Activated naive CD4-positive, alpha-beta T cell treated with anti-CD3 and anti-CD28 coated beads for 36 hours (primary cell): Measurements from ENCODE around the gene CFAP210. TPM values are rescaled to one million over a fixed set of nuclear protein-coding genes. Genes with fewer than 3 reads are reported as not detected.

Experiments used
- CTCF ChIA-PET: fragments of 350-600 bp; sonication (Branson Sonifier 250); formaldehyde crosslinking; loops from one replicate; lab custom pipeline; 2021; ENCODE audit warnings: antibody characterized with exemption; lab: Charles Lee
- DNase-seq: peaks from one replicate; pipeline ENCODE4 v3.0.0-alpha.2; 2020
- H3K27ac Mint-ChIP-seq: one replicate; pipeline ENCODE4 v1.8.0; 2021; ENCODE audit warnings: mild to moderate bottlenecking, mixed read lengths
- H3K27me3 Mint-ChIP-seq: one replicate; pipeline ENCODE4 v1.8.0; 2021; ENCODE audit warnings: low read depth, mixed read lengths
- H3K36me3 Mint-ChIP-seq: one replicate; pipeline ENCODE4 v1.8.0; 2021; ENCODE audit warnings: low read depth, mixed read lengths
- H3K4me1 Mint-ChIP-seq: one replicate; pipeline ENCODE4 v1.8.0; 2021; ENCODE audit warnings: low read depth, mixed read lengths
- H3K4me3 Mint-ChIP-seq: one replicate; pipeline ENCODE4 v1.8.0; 2021; ENCODE audit warnings: mild to moderate bottlenecking, moderate library complexity, mixed read lengths
- H3K9me3 Mint-ChIP-seq: one replicate; pipeline ENCODE4 v1.8.0; 2021; ENCODE audit warnings: mixed read lengths
- intact Hi-C: fragments of 100-400 bp; cut with micrococcal nuclease; formaldehyde crosslinking; loops from one replicate; pipeline ENCODE4 v1.15.1; 2023
- total RNA-seq, 2 experiments: library from RNA; stranded (reverse); gene quantifications; one replicate each; pipeline ENCODE4 v1.2.3, GENCODE V29; 2021

Gene CFAP210
- total RNA-seq, 2 experiments from 2014 or later, result not detected

GRCh38 chr2:169684135-169684565 is 10.1 kb downstream of the CFAP210 start:
- no peaks in the 10 kb centered on the region for H3K4me1 Mint-ChIP-seq
- DNase-seq, result no peak
- no peak overlapping the region for H3K27ac Mint-ChIP-seq
- intact Hi-C loops, result no loop called here
- H3K27me3 Mint-ChIP-seq, result no peaks in the 10 kb centered on the region
- H3K36me3 Mint-ChIP-seq, result no peaks in the 10 kb centered on the region
- H3K9me3 Mint-ChIP-seq, result peaks cover 8% of the 10 kb centered on the region
- CTCF ChIA-PET, result interaction anchor here (1.4 kb wide), 1 partner anchor 17 kb away, joined by 4 read pairs; no protein-coding TSS in a partner anchor
- H3K4me3 Mint-ChIP-seq, result no peak overlapping the region

GRCh38 chr2:169683425-169684134 is 10.6 kb downstream of the CFAP210 start:
- DNase-seq, result no peak
- CTCF ChIA-PET, result interaction anchor here (1.4 kb wide), 1 partner anchor 16 kb away, joined by 4 read pairs; no protein-coding TSS in a partner anchor
- Mint-ChIP-seq H3K27ac (no peak overlapping the region), H3K36me3 (no peaks in the 10 kb centered on the region), H3K4me1 (no peaks in the 10 kb centered on the region), H3K27me3 (no peaks in the 10 kb centered on the region), H3K9me3 (peaks cover 5% of the 10 kb centered on the region), H3K4me3 (no peak overlapping the region)
- intact Hi-C loops, result no loop called here

GRCh38 chr2:169683054-169683424 is 11.2 kb downstream of the CFAP210 start:
- Mint-ChIP-seq H3K4me3 (no peak overlapping the region), H3K9me3 (peaks cover 1% of the 10 kb centered on the region), H3K4me1 (no peaks in the 10 kb centered on the region), H3K27me3 (no peaks in the 10 kb centered on the region), H3K27ac (no peak overlapping the region), H3K36me3 (no peaks in the 10 kb centered on the region)
- CTCF ChIA-PET, result interaction anchor here (1.4 kb wide), 1 partner anchor 15 kb away, joined by 4 read pairs; no protein-coding TSS in a partner anchor
- DNase-seq, result peak; percentile 10
- intact Hi-C loops, result no loop called here

GRCh38 chr2:169676850-169677249 is 17.4 kb downstream of the CFAP210 start:
- H3K4me3 Mint-ChIP-seq, result no peak overlapping the region
- CTCF ChIA-PET, result interaction anchor here (0.7 kb wide), 1 partner anchor 16 kb away, joined by 3 read pairs; no protein-coding TSS in a partner anchor
- intact Hi-C loops, result no loop called here
- H3K27ac Mint-ChIP-seq, result no peak overlapping the region
- no peaks in the 10 kb centered on the region for H3K4me1 Mint-ChIP-seq
- H3K9me3 Mint-ChIP-seq, result no peaks in the 10 kb centered on the region
- H3K36me3 Mint-ChIP-seq, result no peaks in the 10 kb centered on the region
- peaks cover 12% of the 10 kb centered on the region for H3K27me3 Mint-ChIP-seq
- no peak for DNase-seq

- intact Hi-C loops, result no loop called here
- Mint-ChIP-seq H3K4me3 (no peak overlapping the region), H3K27ac (no peak overlapping the region)
These were observed 17.8 kb downstream of the CFAP210 start for GRCh38 chr2:169676357-169676756.

GRCh38 chr2:169673921-169674320 is 20.3 kb downstream of the CFAP210 start:
- Mint-ChIP-seq H3K4me1 (no peaks in the 10 kb centered on the region), H3K27me3 (peaks cover 12% of the 10 kb centered on the region), H3K9me3 (no peaks in the 10 kb centered on the region), H3K36me3 (no peaks in the 10 kb centered on the region), H3K4me3 (no peak overlapping the region), H3K27ac (no peak overlapping the region)
- no peak for DNase-seq
- intact Hi-C loops, result no loop called here
- CTCF ChIA-PET, result no interaction called here

More at GRCh38 chr2:169676357-169676756, 17.8 kb downstream of the CFAP210 start:
- CTCF ChIA-PET, result no interaction called here
- Mint-ChIP-seq H3K4me1 (no peaks in the 10 kb centered on the region), H3K27me3 (peaks cover 12% of the 10 kb centered on the region), H3K9me3 (no peaks in the 10 kb centered on the region), H3K36me3 (no peaks in the 10 kb centered on the region)
- no peak for DNase-seq

GRCh38 chr2:169673106-169673505 is 21.1 kb downstream of the CFAP210 start:
- intact Hi-C loops, result no loop called here
- Mint-ChIP-seq H3K9me3 (no peaks in the 10 kb centered on the region), H3K4me3 (no peak overlapping the region), H3K27ac (no peak overlapping the region), H3K36me3 (no peaks in the 10 kb centered on the region), H3K4me1 (no peaks in the 10 kb centered on the region), H3K27me3 (peaks cover 12% of the 10 kb centered on the region)
- CTCF ChIA-PET, result no interaction called here
- DNase-seq, result no peak

GRCh38 chr2:169672406-169672805 is 21.8 kb downstream of the CFAP210 start:
- Mint-ChIP-seq H3K4me1 (no peaks in the 10 kb centered on the region), H3K27me3 (peaks cover 12% of the 10 kb centered on the region)

GRCh38 chr2:169670937-169671336 is 23.3 kb downstream of the CFAP210 start:
- peaks cover 11% of the 10 kb centered on the region for H3K27me3 Mint-ChIP-seq
- H3K27ac Mint-ChIP-seq, result no peak overlapping the region
- no peaks in the 10 kb centered on the region for H3K4me1 Mint-ChIP-seq
- H3K36me3 Mint-ChIP-seq, result no peaks in the 10 kb centered on the region
- intact Hi-C loops, result no loop called here
- CTCF ChIA-PET, result no interaction called here
- no peak for DNase-seq
- H3K4me3 Mint-ChIP-seq, result no peak overlapping the region
- no peaks in the 10 kb centered on the region for H3K9me3 Mint-ChIP-seq

More at GRCh38 chr2:169672406-169672805, 21.8 kb downstream of the CFAP210 start:
- intact Hi-C loops, result no loop called here
- Mint-ChIP-seq H3K36me3 (no peaks in the 10 kb centered on the region), H3K27ac (no peak overlapping the region), H3K4me3 (no peak overlapping the region), H3K9me3 (no peaks in the 10 kb centered on the region)
- DNase-seq, result no peak
- CTCF ChIA-PET, result no interaction called here

- no peak overlapping the region for H3K4me3 Mint-ChIP-seq
- peaks cover 6% of the 10 kb centered on the region for H3K27me3 Mint-ChIP-seq
- CTCF ChIA-PET, result no interaction called here
- DNase-seq, result no peak
- H3K36me3 Mint-ChIP-seq, result no peaks in the 10 kb centered on the region
- intact Hi-C loops, result no loop called here
- no peaks in the 10 kb centered on the region for H3K9me3 Mint-ChIP-seq
- H3K27ac Mint-ChIP-seq, result no peak overlapping the region
- no peaks in the 10 kb centered on the region for H3K4me1 Mint-ChIP-seq
These were observed 24.0 kb downstream of the CFAP210 start for GRCh38 chr2:169670215-169670651.

GRCh38 chr2:169667583-169667982 is 26.6 kb downstream of the CFAP210 start:
- no peak for DNase-seq
- H3K27ac Mint-ChIP-seq, result no peak overlapping the region
- no peaks in the 10 kb centered on the region for H3K9me3 Mint-ChIP-seq
- CTCF ChIA-PET, result interaction anchor here (1.0 kb wide), 1 partner anchor 16 kb away, joined by 4 read pairs; no protein-coding TSS in a partner anchor
- no peak overlapping the region for H3K4me3 Mint-ChIP-seq
- intact Hi-C loops, result no loop called here
- no peaks in the 10 kb centered on the region for H3K4me1 Mint-ChIP-seq
- peaks cover under 1% of the 10 kb centered on the region for H3K27me3 Mint-ChIP-seq
- H3K36me3 Mint-ChIP-seq, result no peaks in the 10 kb centered on the region

- H3K27me3 Mint-ChIP-seq, result peaks cover 2% of the 10 kb centered on the region
- CTCF ChIA-PET, result interaction anchor here (0.7 kb wide), 1 partner anchor 313 kb away, joined by 4 read pairs; no protein-coding TSS in a partner anchor
- H3K4me1 Mint-ChIP-seq, result no peaks in the 10 kb centered on the region
- intact Hi-C loops, result no loop called here
- DNase-seq, result no peak
- no peak overlapping the region for H3K27ac Mint-ChIP-seq
- no peak overlapping the region for H3K4me3 Mint-ChIP-seq
- H3K36me3 Mint-ChIP-seq, result no peaks in the 10 kb centered on the region
- H3K9me3 Mint-ChIP-seq, result no peaks in the 10 kb centered on the region
These were observed 29.0 kb downstream of the CFAP210 start for GRCh38 chr2:169664978-169665930.
